Skeletal muscle cell (primary cell): ENCODE data around the gene DNAJB8.
A peak's percentile ranks its signal among the peaks of the same experiment; 100 is the strongest.

Experiments
- DNase-seq: peaks from one replicate; pipeline ENCODE4 v3.0.0-alpha.2; 2010; ENCODE audit warnings: low read depth
- H3K4me3 ChIP-seq: 2 replicates; pipeline ENCODE4 v1.5.1; 2011; ENCODE audit warnings: low read depth, mild to moderate bottlenecking, control low read depth, low read length, moderate library complexity

Gene DNAJB8

GRCh38 chr3:128485282-128486204 lies 18.9 kb upstream of the DNAJB8 start:
- DNase-seq = no peak
- H3K4me3 ChIP-seq = no peak overlapping the region

- DNase-seq = no peak
- H3K4me3 ChIP-seq = no peak overlapping the region
These were observed 18.0 kb upstream of the DNAJB8 start for GRCh38 chr3:128484404-128485281.

- DNase-seq = no peak
- H3K4me3 ChIP-seq = no peak overlapping the region
These were observed 17.1 kb upstream of the DNAJB8 start for GRCh38 chr3:128483657-128484403.

- DNase-seq = peak; percentile 9
- no peak overlapping the region for H3K4me3 ChIP-seq
These were observed 16.3 kb upstream of the DNAJB8 start for GRCh38 chr3:128482666-128483656.

- no peak overlapping the region for H3K4me3 ChIP-seq
- DNase-seq = no peak
These were observed 15.5 kb upstream of the DNAJB8 start for GRCh38 chr3:128482175-128482574.

GRCh38 chr3:128481438-128481942 lies 14.8 kb upstream of the DNAJB8 start:
- DNase-seq = no peak
- H3K4me3 ChIP-seq = no peak overlapping the region

GRCh38 chr3:128480717-128481437 lies 14.2 kb upstream of the DNAJB8 start:
- no peak overlapping the region for H3K4me3 ChIP-seq
- DNase-seq = no peak

- H3K4me3 ChIP-seq = no peak overlapping the region
- no peak for DNase-seq
These were observed 13.6 kb upstream of the DNAJB8 start for GRCh38 chr3:128480278-128480677.

GRCh38 chr3:128479558-128480086 lies 12.9 kb upstream of the DNAJB8 start:
- DNase-seq = no peak

GRCh38 chr3:128478576-128479506 lies 12.2 kb upstream of the DNAJB8 start:
- no peak overlapping the region for H3K4me3 ChIP-seq
- no peak for DNase-seq

More at GRCh38 chr3:128479558-128480086, 12.9 kb upstream of the DNAJB8 start:
- no peak overlapping the region for H3K4me3 ChIP-seq

GRCh38 chr3:128476659-128477058 lies 10.0 kb upstream of the DNAJB8 start:
- no peak overlapping the region for H3K4me3 ChIP-seq
- no peak for DNase-seq

GRCh38 chr3:128475355-128475754 lies 8.7 kb upstream of the DNAJB8 start:
- no peak overlapping the region for H3K4me3 ChIP-seq
- DNase-seq = no peak

- no peak for DNase-seq
- H3K4me3 ChIP-seq = no peak overlapping the region
These were observed 7.0 kb upstream of the DNAJB8 start for GRCh38 chr3:128473737-128474136.

- no peak overlapping the region for H3K4me3 ChIP-seq
- DNase-seq = no peak
These were observed 6.5 kb upstream of the DNAJB8 start for GRCh38 chr3:128473180-128473519.

GRCh38 chr3:128472449-128473179 lies 5.9 kb upstream of the DNAJB8 start:
- no peak overlapping the region for H3K4me3 ChIP-seq
- DNase-seq = no peak

- no peak overlapping the region for H3K4me3 ChIP-seq
- DNase-seq = no peak
These were observed 5.0 kb upstream of the DNAJB8 start for GRCh38 chr3:128471720-128472119.
